Heart left ventricle (tissue), 13 donors: ENCODE results near the gene SOS1.

Source experiments
- POLR2A ChIP-seq, 2 donors: fragments of 450-650 bp; IDR thresholded peaks; one replicate each; pipeline ENCODE4 v1.6.1; 2017; ENCODE audit warnings: antibody characterized with exemption in 2 of 2, mild to moderate bottlenecking in 2 of 2, moderate library complexity in 2 of 2
- TF ChIP-seq, protein P1 (sequence below), 12 donors: fragments of 200-600 bp; sonication (generic) in 4 of 12; IDR thresholded peaks; one replicate each; pipeline versions ENCODE4 v1.5.0 to v1.8.0; 2018 to 2022; ENCODE audit warnings: antibody characterized with exemption in 12 of 12, mild to moderate bottlenecking in 5 of 12
- donor health status: ischemic (EF 13 %, LVEDD 7.1; RV severe dilation, severe dysfunction).
- donor health status: DM: no; HTN: yes; CAD: no.
- donor health status: DM: no; HTN: no; CAD: no.
- donor health status: ischemic (EF 25% LVEDD 6.9; RV normal size, moderate dysfunction).
- donor health status: ischemic (EF 25% LVEDD 5.7; RV mildly dilated, moderate dysfunction).
- donor health status: ischemic (EF 35%, LVEDD 5.7; RV mildly dilated, moderate dysfunction).
- donor health status: nonischemic (EF 11% LVEDD 7.7; RV severe dilation, severe dysfunction).
- donor health status: DM: yes; HTN: yes; CAD: no.
- donor health status: PGD.
- donor health status: ischemic (EF 29% LVEDD 5.4; RV normal size, mild dysfunction).
- donor health status: nonischemic (EF 23%, LVEDD 6.1; RV moderate dilation, normal function).

DNA sequence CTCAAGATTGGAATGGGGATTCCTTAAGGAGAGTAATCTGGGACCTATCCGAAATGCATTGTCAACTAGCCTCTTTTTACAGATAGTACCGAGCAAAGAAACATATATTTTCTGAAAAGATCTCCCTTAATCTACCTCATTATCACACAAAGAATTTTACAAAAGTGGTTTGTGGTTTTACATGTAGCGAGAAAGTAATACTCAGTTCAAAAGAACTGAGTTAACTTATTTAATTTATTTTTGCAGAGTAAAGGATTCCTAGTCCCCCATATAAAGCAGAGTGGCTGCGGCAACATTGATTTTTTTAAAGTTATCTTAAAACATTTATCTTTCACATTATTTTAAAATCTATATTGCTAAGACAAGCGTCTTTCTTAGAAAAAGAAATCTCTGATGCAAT is 15.9 kb upstream of the SOS1 start:
- TF ChIP-seq, protein P1, sequence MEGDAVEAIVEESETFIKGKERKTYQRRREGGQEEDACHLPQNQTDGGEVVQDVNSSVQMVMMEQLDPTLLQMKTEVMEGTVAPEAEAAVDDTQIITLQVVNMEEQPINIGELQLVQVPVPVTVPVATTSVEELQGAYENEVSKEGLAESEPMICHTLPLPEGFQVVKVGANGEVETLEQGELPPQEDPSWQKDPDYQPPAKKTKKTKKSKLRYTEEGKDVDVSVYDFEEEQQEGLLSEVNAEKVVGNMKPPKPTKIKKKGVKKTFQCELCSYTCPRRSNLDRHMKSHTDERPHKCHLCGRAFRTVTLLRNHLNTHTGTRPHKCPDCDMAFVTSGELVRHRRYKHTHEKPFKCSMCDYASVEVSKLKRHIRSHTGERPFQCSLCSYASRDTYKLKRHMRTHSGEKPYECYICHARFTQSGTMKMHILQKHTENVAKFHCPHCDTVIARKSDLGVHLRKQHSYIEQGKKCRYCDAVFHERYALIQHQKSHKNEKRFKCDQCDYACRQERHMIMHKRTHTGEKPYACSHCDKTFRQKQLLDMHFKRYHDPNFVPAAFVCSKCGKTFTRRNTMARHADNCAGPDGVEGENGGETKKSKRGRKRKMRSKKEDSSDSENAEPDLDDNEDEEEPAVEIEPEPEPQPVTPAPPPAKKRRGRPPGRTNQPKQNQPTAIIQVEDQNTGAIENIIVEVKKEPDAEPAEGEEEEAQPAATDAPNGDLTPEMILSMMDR (IDR thresholded peaks at IDR 0.05): no peak
- TF ChIP-seq POLR2A (IDR thresholded peaks at IDR 0.05): no peak
